ENCODE data around the gene GOLGA5. TPM values are rescaled to one million over a fixed set of nuclear protein-coding genes. Genes with fewer than 3 reads are reported as not detected.

GOLGA5 gene
- total and polyA plus RNA-seq, 12 donors, result 18.5 to 27.7 (median 21.9) TPM

DNA sequence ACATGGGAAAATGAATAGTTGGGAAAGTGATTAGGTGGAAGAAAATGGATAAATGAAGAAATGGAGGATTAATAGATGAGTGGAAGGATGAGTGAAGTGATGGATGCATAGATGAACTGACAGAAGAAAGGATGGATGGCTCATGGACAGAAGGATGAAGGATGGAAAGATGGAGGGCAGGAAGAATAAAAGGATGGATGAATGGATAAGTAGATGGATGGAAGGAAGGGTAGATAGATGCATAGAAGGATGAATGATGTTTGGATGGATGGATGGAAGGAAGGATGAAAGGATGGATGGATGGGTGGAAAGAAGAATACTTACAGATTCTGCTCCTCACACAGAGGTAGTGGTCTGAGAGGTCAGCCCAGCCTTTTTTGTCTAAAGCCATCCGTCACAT is 93.1 kb downstream of the GOLGA5 start:
- Histone ChIP-seq H3K9me3 (peaks cover 0 to 7% (median 0%) of the 10 kb centered on the region in 11 donors), H3K4me1 (no peaks in the 10 kb centered on the region), H3K4me3 (no peak overlapping the region), H3K27me3 (peaks cover 0 to 33% (median 0%) of the 10 kb centered on the region in 7 donors), H3K27ac (no peak overlapping the region), H3K36me3 (no peaks in the 10 kb centered on the region)
- WGBS, 2 donors, result 84 to 93% methylated on average over 1 of the region's 1 CpG
- no peak for ATAC-seq
- intact Hi-C loops (cut with DNase I), result loop anchor here in 1 of 10 donors (10.0 kb wide), 1 partner anchor 258 kb away; no protein-coding TSS in a partner anchor
- DNase-seq, result no peak
- TF ChIP-seq, protein P1, sequence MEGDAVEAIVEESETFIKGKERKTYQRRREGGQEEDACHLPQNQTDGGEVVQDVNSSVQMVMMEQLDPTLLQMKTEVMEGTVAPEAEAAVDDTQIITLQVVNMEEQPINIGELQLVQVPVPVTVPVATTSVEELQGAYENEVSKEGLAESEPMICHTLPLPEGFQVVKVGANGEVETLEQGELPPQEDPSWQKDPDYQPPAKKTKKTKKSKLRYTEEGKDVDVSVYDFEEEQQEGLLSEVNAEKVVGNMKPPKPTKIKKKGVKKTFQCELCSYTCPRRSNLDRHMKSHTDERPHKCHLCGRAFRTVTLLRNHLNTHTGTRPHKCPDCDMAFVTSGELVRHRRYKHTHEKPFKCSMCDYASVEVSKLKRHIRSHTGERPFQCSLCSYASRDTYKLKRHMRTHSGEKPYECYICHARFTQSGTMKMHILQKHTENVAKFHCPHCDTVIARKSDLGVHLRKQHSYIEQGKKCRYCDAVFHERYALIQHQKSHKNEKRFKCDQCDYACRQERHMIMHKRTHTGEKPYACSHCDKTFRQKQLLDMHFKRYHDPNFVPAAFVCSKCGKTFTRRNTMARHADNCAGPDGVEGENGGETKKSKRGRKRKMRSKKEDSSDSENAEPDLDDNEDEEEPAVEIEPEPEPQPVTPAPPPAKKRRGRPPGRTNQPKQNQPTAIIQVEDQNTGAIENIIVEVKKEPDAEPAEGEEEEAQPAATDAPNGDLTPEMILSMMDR (IDR thresholded peaks at IDR 0.05), result no peak

- Histone ChIP-seq H3K27me3 (peaks cover 0 to 26% (median 0%) of the 10 kb centered on the region in 7 donors), H3K36me3 (no peaks in the 10 kb centered on the region), H3K4me1 (no peaks in the 10 kb centered on the region), H3K4me3 (no peak overlapping the region), H3K9me3 (peaks cover 0 to 24% (median 12%) of the 10 kb centered on the region in 11 donors), H3K27ac (no peak overlapping the region)
- ATAC-seq, result no peak
- DNase-seq, result no peak
- TF ChIP-seq, protein P1 (IDR thresholded peaks at IDR 0.05), result no peak
- intact Hi-C loops (cut with DNase I), result loop anchor here in 1 of 10 donors (10.0 kb wide), 1 partner anchor 256 kb away; no protein-coding TSS in a partner anchor
Observed at GRCh38 chr14:92888896-92889295, 94.8 kb downstream of the GOLGA5 start.

Other genes with a start within 250 kb of the GOLGA5 start
- 100 to 1,000 TPM in 5 of 10 donors, 10 to 100 TPM in 5; 82.2 to 211 (median 103) TPM for gene LGMN, start 45.7 kb upstream of the GOLGA5 start, total RNA-seq
- gene LGMN, start 45.7 kb upstream of the GOLGA5 start, polyA plus RNA-seq, result 100 to 1,000 TPM in 1 of 2 donors, 10 to 100 TPM in 1; 92.4 to 125 TPM
- not detected for gene CHGA, start 128.8 kb downstream of the GOLGA5 start, total RNA-seq
- gene CHGA, start 128.8 kb downstream of the GOLGA5 start, polyA plus RNA-seq, result under 1 TPM in 1 of 2 donors, not detected in 1; 0.14 TPM

Measured in heart right ventricle (tissue), 16 donors.